Activated naive CD4-positive, alpha-beta T cell treated with anti-CD3 and anti-CD28 coated beads, Interleukin-2, amount 50 U/mL, for 72 hours (primary cell): ENCODE results near the gene FILIP1. TPM values are rescaled to one million over a fixed set of nuclear protein-coding genes. Genes with fewer than 3 reads are reported as not detected.

Experiments used
- ATAC-seq, 2 donors: fragments of 150-1000 bp; cut with Tn5 transposase; 2 replicates each; pipeline ENCODE4 v1.10.0; 2021; ENCODE audit warnings: mild to moderate bottlenecking in 2 of 2, moderate library complexity in 2 of 2
- DNase-seq, 2 donors: peaks; one replicate each; pipeline ENCODE4 v3.0.0; 2021 to 2022; ENCODE audit warnings: low spot score in 2 of 2
- H3K27ac Mint-ChIP-seq, 2 donors: one replicate each; pipeline ENCODE4 v1.8.0; 2022; ENCODE audit warnings: mild to moderate bottlenecking in 2 of 2, mixed read lengths in 2 of 2
- H3K36me3 Mint-ChIP-seq, 2 donors: one replicate each; pipeline ENCODE4 v1.8.0; 2022; ENCODE audit warnings: mixed read lengths in 2 of 2
- H3K9me3 Mint-ChIP-seq, 2 donors: one replicate each; pipeline ENCODE4 v1.8.0; 2022; ENCODE audit warnings: mixed read lengths in 2 of 2
- total RNA-seq, 2 donors: library from RNA; stranded (reverse); gene quantifications; one replicate each; pipeline ENCODE4 v1.2.3, GENCODE V29; 2022

FILIP1 gene
- total RNA-seq, 2 donors from 2014 or later = not detected

- Mint-ChIP-seq H3K27ac (no peak overlapping the region), H3K9me3 (no peaks in the 10 kb centered on the region), H3K36me3 (peaks cover 12% of the 10 kb centered on the region in 2 donors)
- ATAC-seq (no peak), DNase-seq (no peak)
These were observed 208.3 kb downstream of the FILIP1 start for GRCh38 chr6:75285283-75285639.

GRCh38 chr6:75284632-75285282 lies 208.8 kb downstream of the FILIP1 start, which contains the start of gene TMEM30A:
TMEM30A (minus strand) TSS chr6:75284792; CDS start chr6:75284638, 154 bp downstream.
- Mint-ChIP-seq H3K9me3 (no peaks in the 10 kb centered on the region), H3K36me3 (peaks cover 12% of the 10 kb centered on the region in 2 donors), H3K27ac (no peak within 1 kb of the TSS)
- ATAC-seq (peak; percentile 94 to 98), DNase-seq (peak; percentile 92 to 98)

- peak in 1 of 2 donors; percentile 17 for DNase-seq
- H3K36me3 Mint-ChIP-seq = peaks cover 12% of the 10 kb centered on the region in 2 donors
- no peak overlapping the region for H3K27ac Mint-ChIP-seq
- peak; percentile 14 to 23 for ATAC-seq
- no peaks in the 10 kb centered on the region for H3K9me3 Mint-ChIP-seq
These were observed 209.5 kb downstream of the FILIP1 start for GRCh38 chr6:75283907-75284631.

GRCh38 chr6:75282706-75283105 lies 210.9 kb downstream of the FILIP1 start:
- Mint-ChIP-seq H3K27ac (no peak overlapping the region), H3K9me3 (no peaks in the 10 kb centered on the region)
- no peak for ATAC-seq

GRCh38 chr6:75281653-75282052 lies 211.9 kb downstream of the FILIP1 start:
- no peak overlapping the region for H3K27ac Mint-ChIP-seq
- no peaks in the 10 kb centered on the region for H3K9me3 Mint-ChIP-seq

More at GRCh38 chr6:75282706-75283105, 210.9 kb downstream of the FILIP1 start:
- DNase-seq = no peak
- peaks cover 14 to 15% of the 10 kb centered on the region in 2 donors for H3K36me3 Mint-ChIP-seq

GRCh38 chr6:75280131-75280855 lies 213.3 kb downstream of the FILIP1 start:
- Mint-ChIP-seq H3K27ac (no peak overlapping the region), H3K36me3 (peaks cover 8 to 24% of the 10 kb centered on the region in 2 donors), H3K9me3 (peaks cover 0 to 3% of the 10 kb centered on the region in 2 donors)
- DNase-seq (no peak), ATAC-seq (no peak)

More at GRCh38 chr6:75281653-75282052, 211.9 kb downstream of the FILIP1 start:
- ATAC-seq (no peak), DNase-seq (no peak)
- H3K36me3 Mint-ChIP-seq = peaks cover 10 to 14% of the 10 kb centered on the region in 2 donors

GRCh38 chr6:75279418-75279817 lies 214.2 kb downstream of the FILIP1 start:
- DNase-seq (no peak), ATAC-seq (no peak)
- H3K36me3 Mint-ChIP-seq = peaks cover 14 to 33% of the 10 kb centered on the region in 2 donors
- H3K27ac Mint-ChIP-seq = peak overlapping the region in 1 of 2 donors; percentile 78
- peaks cover 0 to 8% of the 10 kb centered on the region in 2 donors for H3K9me3 Mint-ChIP-seq

- peak overlapping the region in 1 of 2 donors; percentile 78 for H3K27ac Mint-ChIP-seq
- no peak for DNase-seq
- peak; percentile 45 to 80 for ATAC-seq
- H3K9me3 Mint-ChIP-seq = peaks cover 0 to 14% of the 10 kb centered on the region in 2 donors
- H3K36me3 Mint-ChIP-seq = peaks cover 23 to 41% of the 10 kb centered on the region in 2 donors
These were observed 215.0 kb downstream of the FILIP1 start for GRCh38 chr6:75278474-75279077.

- ATAC-seq = peak in 1 of 2 donors; percentile 86
- H3K9me3 Mint-ChIP-seq = peaks cover 3 to 14% of the 10 kb centered on the region in 2 donors
- H3K27ac Mint-ChIP-seq = peak overlapping the region; percentile 24 to 99
- no peak for DNase-seq
- peaks cover 50 to 71% of the 10 kb centered on the region in 2 donors for H3K36me3 Mint-ChIP-seq
These were observed 218.5 kb downstream of the FILIP1 start for GRCh38 chr6:75275067-75275466.

GRCh38 chr6:75273009-75273408 lies 220.6 kb downstream of the FILIP1 start:
- ATAC-seq (no peak), DNase-seq (no peak)
- H3K36me3 Mint-ChIP-seq = peaks cover 44 to 67% of the 10 kb centered on the region in 2 donors
- H3K9me3 Mint-ChIP-seq = peaks cover 3 to 14% of the 10 kb centered on the region in 2 donors
- peak overlapping the region in 1 of 2 donors; percentile 99 for H3K27ac Mint-ChIP-seq

- ATAC-seq (peak in 1 of 2 donors; percentile 39), DNase-seq (no peak)
- H3K27ac Mint-ChIP-seq = peak overlapping the region in 1 of 2 donors; percentile 99
- peaks cover 44 to 66% of the 10 kb centered on the region in 2 donors for H3K36me3 Mint-ChIP-seq
- peaks cover 3 to 14% of the 10 kb centered on the region in 2 donors for H3K9me3 Mint-ChIP-seq
These were observed 221.3 kb downstream of the FILIP1 start for GRCh38 chr6:75272145-75272840.

- H3K27ac Mint-ChIP-seq = peak overlapping the region in 1 of 2 donors; percentile 99
- ATAC-seq = no peak
- no peak for DNase-seq
- H3K36me3 Mint-ChIP-seq = peaks cover 31 to 36% of the 10 kb centered on the region in 2 donors
- peaks cover 3% of the 10 kb centered on the region in 2 donors for H3K9me3 Mint-ChIP-seq
These were observed 224.6 kb downstream of the FILIP1 start for GRCh38 chr6:75268988-75269354.

- DNase-seq (no peak), ATAC-seq (peak; percentile 70 to 78)
- Mint-ChIP-seq H3K27ac (peak overlapping the region in 1 of 2 donors; percentile 99), H3K9me3 (peaks cover 0 to 3% of the 10 kb centered on the region in 2 donors), H3K36me3 (peaks cover 27 to 32% of the 10 kb centered on the region in 2 donors)
These were observed 225.2 kb downstream of the FILIP1 start for GRCh38 chr6:75268121-75268987.

- no peak for ATAC-seq
- DNase-seq = no peak
- Mint-ChIP-seq H3K36me3 (peaks cover 24 to 26% of the 10 kb centered on the region in 2 donors), H3K9me3 (peaks cover 0 to 3% of the 10 kb centered on the region in 2 donors), H3K27ac (peak overlapping the region in 1 of 2 donors; percentile 36)
These were observed 226.1 kb downstream of the FILIP1 start for GRCh38 chr6:75267461-75267860.

GRCh38 chr6:75266716-75267291 lies 226.8 kb downstream of the FILIP1 start:
- H3K9me3 Mint-ChIP-seq = peaks cover 0 to 3% of the 10 kb centered on the region in 2 donors
- no peak overlapping the region for H3K27ac Mint-ChIP-seq
- H3K36me3 Mint-ChIP-seq = peaks cover 18 to 19% of the 10 kb centered on the region in 2 donors
- no peak for DNase-seq
- ATAC-seq = no peak
